Mucosa of descending colon (tissue), 3 donors: ENCODE measurements around the gene SCAF1. TPM values are rescaled to one million over a fixed set of nuclear protein-coding genes. Genes with fewer than 3 reads are reported as not detected.

Experiments
- ATAC-seq: fragments of 200-7000 bp; cut with Tn5 transposase; one replicate; pipeline ENCODE4 v1.9.1; 2020; ENCODE audit warnings: mild to moderate bottlenecking, moderate library complexity
- DNase-seq, 3 donors: peaks; one replicate each; pipeline ENCODE4 v3.0.0-alpha.2; 2020
- H3K36me3 ChIP-seq: fragments of 200-600 bp; one replicate; pipeline ENCODE4 v1.8.0; 2021; ENCODE audit warnings: low read depth, mild to moderate bottlenecking
- H3K4me1 ChIP-seq: fragments of 200-600 bp; one replicate; pipeline ENCODE4 v1.8.0; 2021; ENCODE audit warnings: low read depth, mild to moderate bottlenecking
- H3K4me3 ChIP-seq: fragments of 200-600 bp; one replicate; pipeline ENCODE4 v1.8.0; 2021; ENCODE audit warnings: mild to moderate bottlenecking
- H3K9me3 ChIP-seq: fragments of 200-600 bp; one replicate; pipeline ENCODE4 v1.8.0; 2021; ENCODE audit warnings: mild to moderate bottlenecking
- intact Hi-C, 2 donors: fragments of 100-400 bp; cut with DNase I in 1 of 2; cut with micrococcal nuclease in 1 of 2; formaldehyde crosslinking; loops; one replicate each; pipeline versions ENCODE4 v1.11.0 to v1.11.1; 2022; cut with DNase I, micrococcal nuclease
- total RNA-seq, 3 donors: library from RNA; stranded (reverse); fragmentation: NEBNext Ultra II Directional in 2 of 3; extraction: Animal tissue kit (Norgen Biotek cat#: 25700) in 2 of 3; gene quantifications; one replicate each; pipeline versions ENCODE4 v1.2.1 to v1.2.4, GENCODE V29; 2021 to 2023
- TF ChIP-seq, protein P1 (sequence below): fragments of 200-600 bp; IDR thresholded peaks from one replicate; pipeline ENCODE4 v1.8.0; 2022; ENCODE audit warnings: antibody characterized with exemption, mild to moderate bottlenecking
- donor health status: DM: no; HTN: no; CAD: no; lungs with moderate emphysema.
- donor health status: DM: no; HTN: no; CAD: no.
- donor health status: DM: no; HTN: yes; CAD: no.

SCAF1 gene
- total RNA-seq, 3 donors from 2014 or later: 55.5 to 75.0 (median 56.1) TPM

DNA sequence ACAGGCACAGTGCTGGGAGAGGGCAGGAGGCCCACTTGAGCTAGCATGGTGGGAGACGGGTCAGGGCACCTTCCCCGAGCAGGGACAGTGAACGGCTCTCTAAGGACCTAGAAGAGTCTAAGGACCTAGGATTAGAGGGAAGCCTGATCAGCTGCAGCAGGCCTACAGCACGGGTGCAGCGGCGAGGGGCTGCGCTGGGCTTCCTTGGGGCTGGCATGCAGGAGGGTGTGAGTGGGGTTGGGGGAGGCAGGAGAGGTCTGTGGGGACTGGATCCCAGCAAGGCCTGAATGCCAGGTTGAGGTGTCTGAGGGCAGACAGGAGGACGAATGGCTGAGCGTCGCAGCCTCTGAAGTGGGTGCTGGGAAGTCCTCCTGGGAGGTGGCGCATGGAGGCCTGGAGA lies 3.6 kb downstream of the SCAF1 start:
- TF ChIP-seq, protein P1, sequence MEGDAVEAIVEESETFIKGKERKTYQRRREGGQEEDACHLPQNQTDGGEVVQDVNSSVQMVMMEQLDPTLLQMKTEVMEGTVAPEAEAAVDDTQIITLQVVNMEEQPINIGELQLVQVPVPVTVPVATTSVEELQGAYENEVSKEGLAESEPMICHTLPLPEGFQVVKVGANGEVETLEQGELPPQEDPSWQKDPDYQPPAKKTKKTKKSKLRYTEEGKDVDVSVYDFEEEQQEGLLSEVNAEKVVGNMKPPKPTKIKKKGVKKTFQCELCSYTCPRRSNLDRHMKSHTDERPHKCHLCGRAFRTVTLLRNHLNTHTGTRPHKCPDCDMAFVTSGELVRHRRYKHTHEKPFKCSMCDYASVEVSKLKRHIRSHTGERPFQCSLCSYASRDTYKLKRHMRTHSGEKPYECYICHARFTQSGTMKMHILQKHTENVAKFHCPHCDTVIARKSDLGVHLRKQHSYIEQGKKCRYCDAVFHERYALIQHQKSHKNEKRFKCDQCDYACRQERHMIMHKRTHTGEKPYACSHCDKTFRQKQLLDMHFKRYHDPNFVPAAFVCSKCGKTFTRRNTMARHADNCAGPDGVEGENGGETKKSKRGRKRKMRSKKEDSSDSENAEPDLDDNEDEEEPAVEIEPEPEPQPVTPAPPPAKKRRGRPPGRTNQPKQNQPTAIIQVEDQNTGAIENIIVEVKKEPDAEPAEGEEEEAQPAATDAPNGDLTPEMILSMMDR: no peak
- intact Hi-C loops: no loop called here
- Histone ChIP-seq H3K36me3 (peaks cover 5% of the 10 kb centered on the region), H3K4me3 (no peak overlapping the region), H3K4me1 (peaks cover 12% of the 10 kb centered on the region), H3K9me3 (no peaks in the 10 kb centered on the region)
- ATAC-seq (no peak), DNase-seq (no peak)

DNA sequence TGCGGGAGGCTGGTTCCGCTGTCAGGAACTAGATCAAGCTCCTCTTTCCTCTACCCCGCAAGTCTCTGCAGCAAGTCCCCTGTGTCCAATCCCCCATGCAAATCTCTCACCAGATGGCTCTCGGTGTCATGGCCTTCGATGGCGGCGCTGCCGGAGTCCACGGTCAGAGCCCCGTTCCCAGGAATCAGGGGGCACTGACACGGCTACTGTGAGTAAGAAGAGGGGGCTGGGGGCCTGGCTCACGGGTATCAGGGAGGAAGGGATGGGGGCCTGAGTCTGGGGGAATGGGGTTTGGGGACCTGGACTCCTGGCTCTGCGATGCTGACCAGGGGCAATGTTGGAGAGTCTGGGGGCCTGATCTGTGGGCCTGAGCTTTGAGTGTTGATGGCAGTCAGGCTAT lies 4.0 kb downstream of the SCAF1 start:
- ATAC-seq: no peak
- H3K4me1 ChIP-seq: peaks cover 12% of the 10 kb centered on the region
- H3K4me3 ChIP-seq: no peak overlapping the region
- no peaks in the 10 kb centered on the region for H3K9me3 ChIP-seq
- intact Hi-C loops: no loop called here
- TF ChIP-seq, protein P1: no peak
- H3K36me3 ChIP-seq: peaks cover 5% of the 10 kb centered on the region
- DNase-seq: no peak

DNA sequence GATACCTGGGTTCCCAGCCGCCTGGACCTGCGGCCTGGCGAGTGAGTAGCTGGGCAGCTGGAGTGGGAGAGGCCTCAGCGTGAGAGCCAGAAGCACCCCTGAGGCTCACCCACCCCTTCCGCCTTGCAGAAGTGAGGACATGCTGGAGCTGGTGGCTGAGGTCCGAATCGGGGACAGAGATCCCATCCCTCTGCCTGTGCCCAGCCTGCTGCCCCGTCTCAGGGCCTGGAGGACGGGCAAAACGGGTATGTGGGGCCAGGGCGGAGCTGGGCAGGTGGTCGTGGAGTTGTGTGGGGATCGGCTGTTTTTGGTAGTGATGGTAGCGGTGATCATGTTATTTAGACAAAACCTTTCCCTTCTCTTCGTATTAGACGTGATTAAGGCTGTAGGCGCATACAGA lies 4.6 kb downstream of the SCAF1 start:
- DNase-seq (no peak), ATAC-seq (no peak)
- intact Hi-C loops: no loop called here
- Histone ChIP-seq H3K36me3 (peaks cover 5% of the 10 kb centered on the region), H3K4me1 (peaks cover 10% of the 10 kb centered on the region), H3K9me3 (no peaks in the 10 kb centered on the region), H3K4me3 (no peak overlapping the region)
- TF ChIP-seq, protein P1: no peak

DNA sequence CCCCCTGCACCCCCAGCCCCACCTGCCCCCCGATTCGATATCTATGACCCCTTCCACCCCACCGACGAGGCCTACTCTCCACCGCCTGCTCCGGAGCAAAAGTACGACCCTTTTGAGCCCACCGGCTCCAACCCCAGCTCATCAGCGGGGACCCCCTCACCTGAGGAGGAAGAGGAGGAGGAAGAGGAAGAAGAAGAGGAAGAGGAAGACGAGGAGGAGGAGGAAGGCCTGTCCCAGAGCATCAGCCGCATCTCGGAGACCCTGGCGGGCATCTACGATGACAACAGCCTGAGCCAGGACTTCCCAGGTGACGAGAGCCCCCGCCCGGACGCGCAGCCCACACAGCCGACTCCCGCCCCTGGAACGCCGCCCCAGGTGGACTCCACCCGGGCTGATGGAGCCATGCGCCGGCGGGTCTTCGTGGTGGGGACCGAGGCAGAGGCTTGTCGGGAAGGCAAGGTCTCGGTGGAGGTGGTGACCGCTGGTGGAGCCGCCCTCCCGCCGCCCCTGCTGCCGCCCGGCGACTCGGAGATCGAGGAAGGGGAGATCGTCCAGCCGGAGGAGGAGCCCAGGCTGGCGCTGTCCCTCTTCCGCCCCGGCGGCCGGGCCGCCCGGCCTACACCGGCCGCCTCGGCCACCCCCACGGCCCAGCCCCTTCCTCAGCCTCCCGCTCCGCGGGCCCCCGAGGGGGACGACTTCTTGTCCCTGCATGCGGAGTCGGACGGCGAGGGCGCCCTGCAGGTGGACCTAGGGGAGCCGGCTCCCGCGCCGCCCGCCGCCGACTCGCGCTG lies 9.2 kb downstream of the SCAF1 start:
- intact Hi-C loops: no loop called here
- H3K36me3 ChIP-seq: peaks cover 7% of the 10 kb centered on the region
- ATAC-seq: no peak

DNA sequence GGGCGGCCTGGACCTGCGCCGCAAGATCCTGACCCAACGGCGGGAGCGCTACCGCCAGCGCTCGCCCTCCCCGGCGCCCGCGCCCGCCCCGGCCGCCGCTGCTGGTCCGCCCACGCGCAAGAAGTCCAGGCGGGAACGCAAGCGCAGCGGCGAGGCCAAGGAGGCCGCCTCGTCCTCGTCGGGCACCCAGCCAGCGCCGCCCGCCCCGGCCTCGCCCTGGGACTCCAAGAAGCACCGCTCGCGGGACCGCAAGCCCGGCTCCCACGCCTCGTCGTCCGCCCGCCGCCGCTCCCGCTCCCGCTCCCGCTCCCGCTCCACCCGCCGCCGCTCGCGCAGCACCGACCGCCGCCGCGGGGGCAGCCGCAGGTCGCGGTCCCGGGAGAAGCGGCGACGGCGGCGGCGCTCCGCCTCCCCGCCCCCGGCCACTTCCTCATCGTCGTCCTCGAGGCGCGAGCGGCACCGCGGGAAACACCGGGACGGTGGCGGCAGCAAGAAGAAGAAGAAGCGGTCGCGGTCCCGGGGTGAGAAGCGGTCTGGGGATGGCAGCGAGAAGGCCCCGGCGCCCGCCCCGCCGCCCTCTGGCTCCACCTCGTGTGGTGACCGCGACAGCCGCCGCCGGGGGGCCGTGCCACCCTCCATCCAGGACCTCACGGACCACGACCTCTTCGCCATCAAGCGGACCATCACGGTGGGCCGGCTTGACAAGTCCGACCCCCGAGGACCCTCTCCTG lies 10.0 kb downstream of the SCAF1 start:
- H3K36me3 ChIP-seq: peaks cover 7% of the 10 kb centered on the region
- intact Hi-C loops: no loop called here

More for the DNA sequence above, 9.2 kb downstream of the SCAF1 start:
- TF ChIP-seq, protein P1: no peak
- DNase-seq: no peak
- no peaks in the 10 kb centered on the region for H3K4me1 ChIP-seq
- no peak overlapping the region for H3K4me3 ChIP-seq
- no peaks in the 10 kb centered on the region for H3K9me3 ChIP-seq

More for the DNA sequence above, 10.0 kb downstream of the SCAF1 start:
- H3K4me3 ChIP-seq: no peak overlapping the region
- no peak for ATAC-seq
- TF ChIP-seq, protein P1: no peak
- no peaks in the 10 kb centered on the region for H3K9me3 ChIP-seq
- no peaks in the 10 kb centered on the region for H3K4me1 ChIP-seq
- DNase-seq: no peak
